Colonic mucosa (tissue), 4 donors: ENCODE data around the gene NR1I2. TPM values are rescaled to one million over a fixed set of nuclear protein-coding genes. Genes with fewer than 3 reads are reported as not detected.

Source experiments
- DNase-seq: peaks from one replicate; pipeline ENCODE4 v3.0.0-alpha.2; 2020
- H3K27ac ChIP-seq: fragments of 200-600 bp; one replicate; pipeline ENCODE4 v1.8.0; 2021
- H3K27me3 ChIP-seq: fragments of 200-600 bp; one replicate; pipeline ENCODE4 v1.8.0; 2021
- H3K36me3 ChIP-seq: fragments of 200-600 bp; one replicate; pipeline ENCODE4 v1.8.0; 2021
- H3K4me1 ChIP-seq: fragments of 200-600 bp; one replicate; pipeline ENCODE4 v1.8.0; 2021; ENCODE audit warnings: mild to moderate bottlenecking
- H3K4me3 ChIP-seq: fragments of 200-600 bp; one replicate; pipeline ENCODE4 v1.8.0; 2021
- H3K9ac ChIP-seq, 2 donors: one replicate each; pipeline ENCODE4 v1.7.0; 2013; ENCODE audit warnings: control low read depth in 2 of 2, low read depth in 2 of 2, low read length in 2 of 2
- H3K9me3 ChIP-seq: fragments of 200-600 bp; one replicate; pipeline ENCODE4 v1.8.0; 2021
- CTCF ChIP-seq: fragments of 200-600 bp; IDR thresholded peaks from one replicate; pipeline ENCODE4 v1.8.0; 2022; ENCODE audit warnings: antibody characterized with exemption, mild to moderate bottlenecking
- intact Hi-C: fragments of 100-400 bp; cut with DNase I; formaldehyde crosslinking; loops from one replicate; pipeline ENCODE4 v1.14.1; 2022
- total RNA-seq, 2 donors: library from RNA; stranded (reverse); fragmentation: NEBNext Ultra II Directional in 1 of 2; extraction: Animal tissue kit (Norgen Biotek cat#: 25700) in 1 of 2; gene quantifications; one replicate each; pipeline ENCODE4 v1.2.1, GENCODE V29; 2021
- donor health status: healthy.
- donor health status: DM: no; HTN: no; CAD: no.
- donor health status: DM: no; HTN: no; CAD: no.

The NR1I2 gene
- total RNA-seq, 2 donors from 2014 or later, result 58.4 to 70.4 TPM

- Histone ChIP-seq H3K27ac (no peak overlapping the region), H3K9ac (no peak overlapping the region), H3K4me3 (peak overlapping the region; percentile 34), H3K4me1 (no peaks in the 10 kb centered on the region), H3K9me3 (no peaks in the 10 kb centered on the region), H3K27me3 (no peaks in the 10 kb centered on the region), H3K36me3 (no peaks in the 10 kb centered on the region)
- DNase-seq, result no peak
- intact Hi-C loops, result no loop called here
- TF ChIP-seq CTCF, result no peak
Observed at GRCh38 chr3:119809249-119810017, 27.5 kb downstream of the NR1I2 start.

GRCh38 chr3:119810018-119810435 is 28.1 kb downstream of the NR1I2 start:
- Histone ChIP-seq H3K27ac (no peak overlapping the region), H3K9ac (no peak overlapping the region), H3K9me3 (no peaks in the 10 kb centered on the region), H3K4me3 (peak overlapping the region; percentile 34), H3K4me1 (no peaks in the 10 kb centered on the region), H3K36me3 (no peaks in the 10 kb centered on the region), H3K27me3 (no peaks in the 10 kb centered on the region)
- intact Hi-C loops, result no loop called here
- DNase-seq, result no peak
- TF ChIP-seq CTCF, result no peak

- Histone ChIP-seq H3K27me3 (no peaks in the 10 kb centered on the region), H3K4me3 (no peak overlapping the region), H3K9me3 (no peaks in the 10 kb centered on the region), H3K36me3 (no peaks in the 10 kb centered on the region), H3K9ac (no peak overlapping the region), H3K27ac (no peak overlapping the region), H3K4me1 (no peaks in the 10 kb centered on the region)
- DNase-seq, result no peak
- intact Hi-C loops, result no loop called here
- no peak for TF ChIP-seq CTCF
Observed at GRCh38 chr3:119812491-119813058, 30.7 kb downstream of the NR1I2 start.

- Histone ChIP-seq H3K9me3 (no peaks in the 10 kb centered on the region), H3K4me3 (no peak overlapping the region), H3K27ac (no peak overlapping the region), H3K4me1 (no peaks in the 10 kb centered on the region), H3K36me3 (no peaks in the 10 kb centered on the region), H3K9ac (no peak overlapping the region), H3K27me3 (no peaks in the 10 kb centered on the region)
- TF ChIP-seq CTCF, result no peak
- intact Hi-C loops, result no loop called here
- DNase-seq, result no peak
Observed at GRCh38 chr3:119815716-119816115, 33.8 kb downstream of the NR1I2 start.

- H3K9me3 ChIP-seq, result no peaks in the 10 kb centered on the region
- no peak overlapping the region for H3K4me3 ChIP-seq
- no peak overlapping the region for H3K9ac ChIP-seq
- no peak for DNase-seq
- no peak for TF ChIP-seq CTCF
- intact Hi-C loops, result no loop called here
- no peaks in the 10 kb centered on the region for H3K36me3 ChIP-seq
- H3K27me3 ChIP-seq, result no peaks in the 10 kb centered on the region
- H3K27ac ChIP-seq, result no peak overlapping the region
- no peaks in the 10 kb centered on the region for H3K4me1 ChIP-seq
Observed at GRCh38 chr3:119817071-119817470, 35.2 kb downstream of the NR1I2 start.
